Mesenchymal stem cell (in vitro differentiated cells and primary cell): Measurements from ENCODE around the gene GRIN2C.
A peak's percentile ranks its signal among the peaks of the same experiment; 100 is the strongest.

ENCODE experiments used
- DNase-seq: peaks from one replicate; pipeline ENCODE4 v3.0.0-alpha.2; 2013
- H2AFZ ChIP-seq: one replicate; pipeline ENCODE4 v1.6.1; 2013; ENCODE audit warnings: low read depth, mild to moderate bottlenecking, control low read depth, inconsistent platforms, low read length, moderate library complexity
- H2AK5ac ChIP-seq: 2 replicates; pipeline ENCODE4 v1.6.1; 2013; ENCODE audit warnings: low read length, moderate library complexity, mild to moderate bottlenecking, inconsistent platforms; ENCODE audit not compliant: severe bottlenecking
- H2BK120ac ChIP-seq: one replicate; pipeline ENCODE4 v1.6.1; 2013; ENCODE audit warnings: low read depth, mild to moderate bottlenecking, inconsistent platforms, low read length, moderate library complexity
- H2BK12ac ChIP-seq, 2 experiments: one replicate each; pipeline ENCODE4 v1.6.1; 2013; ENCODE audit warnings: inconsistent platforms in 2 of 2, low read length in 2 of 2, mild to moderate bottlenecking in 2 of 2, moderate library complexity in 2 of 2, control low read depth in 1 of 2
- H2BK15ac ChIP-seq: one replicate; pipeline ENCODE4 v1.6.1; 2013; ENCODE audit warnings: mild to moderate bottlenecking, low read depth, inconsistent platforms; ENCODE audit not compliant: poor library complexity, severe bottlenecking
- H2BK5ac ChIP-seq: 2 replicates; pipeline ENCODE4 v1.6.1; 2013; ENCODE audit warnings: low read depth, mild to moderate bottlenecking, low read length, control low read depth, inconsistent platforms; ENCODE audit not compliant: poor library complexity, severe bottlenecking
- H3K14ac ChIP-seq, 2 experiments: one replicate each; pipeline ENCODE4 v1.6.1; 2013; ENCODE audit warnings: inconsistent platforms in 2 of 2, low read length in 2 of 2, control low read depth in 1 of 2, mild to moderate bottlenecking in 1 of 2, moderate library complexity in 1 of 2
- H3K18ac ChIP-seq, 2 experiments: one replicate each; pipeline ENCODE4 v1.6.1; 2013; ENCODE audit warnings: inconsistent platforms in 2 of 2, low read length in 2 of 2, control low read depth in 1 of 2, low read depth in 1 of 2, mild to moderate bottlenecking in 1 of 2
- H3K23ac ChIP-seq, 2 experiments: one replicate each; pipeline ENCODE4 v1.6.1; 2013; ENCODE audit warnings: inconsistent platforms in 2 of 2, low read length in 2 of 2, mild to moderate bottlenecking in 2 of 2, moderate library complexity in 2 of 2, control low read depth in 1 of 2
- H3K27ac ChIP-seq: 2 replicates; pipeline ENCODE4 v1.5.1; 2013; ENCODE audit warnings: mild to moderate bottlenecking, moderate library complexity, low read length, control low read depth, inconsistent platforms; ENCODE audit not compliant: poor library complexity, severe bottlenecking
- H3K27me3 ChIP-seq, 2 experiments: 2 replicates each; pipeline versions ENCODE4 v1.6.1 to v1.7.0; 2013; ENCODE audit warnings: low read length in 2 of 2, mild to moderate bottlenecking in 2 of 2, moderate library complexity in 2 of 2, control low read depth in 1 of 2, inconsistent platforms in 1 of 2; ENCODE audit not compliant: control insufficient read depth in 1 of 2, insufficient read depth in 1 of 2
- H3K36me3 ChIP-seq, 2 experiments: 2 replicates each; pipeline versions ENCODE4 v1.6.1 to v1.7.0; 2013; ENCODE audit warnings: low read length in 2 of 2, control low read depth in 1 of 2, inconsistent platforms in 1 of 2, low read depth in 1 of 2, mild to moderate bottlenecking in 1 of 2; ENCODE audit not compliant: insufficient read depth in 2 of 2, control insufficient read depth in 1 of 2
- H3K4ac ChIP-seq, 2 experiments: one replicate each; pipeline ENCODE4 v1.6.1; 2013; ENCODE audit warnings: inconsistent platforms in 2 of 2, low read length in 2 of 2, mild to moderate bottlenecking in 2 of 2, moderate library complexity in 2 of 2, control low read depth in 1 of 2, low read depth in 1 of 2
- H3K4me1 ChIP-seq: 2 replicates; pipeline ENCODE4 v1.6.1; 2013; ENCODE audit warnings: low read depth, low read length, control low read depth; ENCODE audit not compliant: control insufficient read depth, insufficient read depth
- H3K4me2 ChIP-seq: 2 replicates; pipeline ENCODE4 v1.6.1; 2013; ENCODE audit warnings: low read length, mild to moderate bottlenecking, inconsistent platforms; ENCODE audit not compliant: poor library complexity, severe bottlenecking
- H3K4me3 ChIP-seq, 2 experiments: 2 replicates each; pipeline versions ENCODE4 v1.5.1 to v1.7.0; 2013; ENCODE audit warnings: low read length in 2 of 2, mild to moderate bottlenecking in 2 of 2, control low read depth in 1 of 2, low read depth in 1 of 2; ENCODE audit not compliant: insufficient read depth in 1 of 2
- H3K79me1 ChIP-seq: replicated peaks from 2 replicates; pipeline ENCODE4 v1.6.1; 2013; ENCODE audit warnings: mild to moderate bottlenecking, control low read depth, low read length, inconsistent platforms; ENCODE audit not compliant: poor library complexity, severe bottlenecking
- H3K9ac ChIP-seq: 2 replicates; pipeline ENCODE4 v1.7.0; 2013; ENCODE audit warnings: mild to moderate bottlenecking, low read length, moderate library complexity
- H3K9me3 ChIP-seq: 2 replicates; pipeline ENCODE4 v1.7.0; 2013; ENCODE audit warnings: mild to moderate bottlenecking, low read length; ENCODE audit not compliant: control insufficient read depth
- H4K8ac ChIP-seq: one replicate; pipeline ENCODE4 v1.6.1; 2013; ENCODE audit warnings: inconsistent platforms, mild to moderate bottlenecking, low read length, moderate library complexity
- H4K91ac ChIP-seq: one replicate; pipeline ENCODE4 v1.6.1; 2013; ENCODE audit warnings: mild to moderate bottlenecking, low read length, inconsistent platforms
- WGBS: methylation state at CpG from one replicate; pipeline ENCODE4 v1.1.7; 2013; ENCODE audit warnings: mixed read lengths; 5-methylcytosine and 5-hydroxymethylcytosine counted together

Gene GRIN2C

DNA sequence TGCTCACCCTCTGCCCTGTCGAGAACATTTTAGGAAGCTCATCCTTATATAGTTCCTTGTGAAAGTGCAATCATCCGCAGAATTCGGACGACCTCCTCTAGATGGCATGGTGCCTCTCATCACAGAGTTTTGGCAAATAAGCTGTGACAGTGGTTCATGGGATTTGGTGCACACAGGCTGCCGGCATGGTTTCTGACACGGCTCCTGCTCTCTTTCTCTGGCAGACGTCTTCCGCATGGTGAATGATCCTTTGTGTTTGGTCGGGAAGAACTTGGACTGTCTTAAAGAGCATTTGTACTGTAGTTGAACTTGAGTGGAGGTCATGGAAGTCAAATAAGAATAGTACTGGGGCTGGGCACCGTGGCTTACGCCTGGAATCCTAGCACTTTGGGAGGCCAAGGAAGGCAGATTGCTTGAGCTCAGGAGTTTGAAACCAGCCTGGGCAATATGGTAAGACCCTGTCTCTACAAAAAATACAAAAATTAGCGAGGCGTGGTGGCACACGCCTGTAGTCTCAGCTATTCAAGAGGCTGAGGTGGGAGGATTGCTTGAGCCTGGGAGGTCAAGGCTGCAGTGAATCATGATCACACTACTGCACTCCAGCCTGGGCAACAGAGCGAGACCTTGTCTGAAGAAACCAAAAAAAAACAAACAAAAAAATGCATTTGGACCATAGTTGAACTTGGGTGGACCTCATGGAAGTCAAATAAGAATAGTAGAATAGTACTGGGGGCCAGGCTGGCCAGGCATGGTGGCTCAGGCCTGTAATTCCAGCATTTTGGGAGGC, 48.8 kb downstream of the GRIN2C start:
- H3K36me3 ChIP-seq, result peaks cover 15 to 50% of the 10 kb centered on the region in 2 experiments
- H4K8ac ChIP-seq, result no peak overlapping the region
- no peak overlapping the region for H3K4ac ChIP-seq
- H3K9ac ChIP-seq, result no peak overlapping the region
- H3K9me3 ChIP-seq, result no peaks in the 10 kb centered on the region
- 98% methylated on average over 15 of the region's 15 CpGs for WGBS
- no peak overlapping the region for H3K14ac ChIP-seq
- H2BK15ac ChIP-seq, result no peak overlapping the region
- H2AK5ac ChIP-seq, result no peak overlapping the region
- no peaks in the 10 kb centered on the region for H3K27me3 ChIP-seq
- no peak overlapping the region for H3K18ac ChIP-seq
- no peak overlapping the region for H3K4me2 ChIP-seq
- no peak overlapping the region for H2BK12ac ChIP-seq
- peaks cover 17% of the 10 kb centered on the region for H3K4me1 ChIP-seq
- no peak overlapping the region for H4K91ac ChIP-seq
- H3K23ac ChIP-seq, result no peak overlapping the region
- no peak for DNase-seq
- H2AFZ ChIP-seq, result no peak overlapping the region
- H2BK120ac ChIP-seq, result no peak overlapping the region
- H3K27ac ChIP-seq, result no peak overlapping the region
- no peak overlapping the region for H2BK5ac ChIP-seq
- H3K4me3 ChIP-seq, result no peak overlapping the region
- no peaks in the 10 kb centered on the region for H3K79me1 ChIP-seq

- no peak overlapping the region for H3K9ac ChIP-seq
- no peaks in the 10 kb centered on the region for H3K9me3 ChIP-seq
- H2AK5ac ChIP-seq, result no peak overlapping the region
- no peaks in the 10 kb centered on the region for H3K79me1 ChIP-seq
- no peak overlapping the region for H3K4me3 ChIP-seq
- no peak overlapping the region for H4K8ac ChIP-seq
- no peak overlapping the region for H3K27ac ChIP-seq
- H2BK120ac ChIP-seq, result no peak overlapping the region
- H2BK15ac ChIP-seq, result no peak overlapping the region
- peaks cover 16 to 58% of the 10 kb centered on the region in 2 experiments for H3K36me3 ChIP-seq
- no peak overlapping the region for H2AFZ ChIP-seq
- no peak overlapping the region for H3K18ac ChIP-seq
- 94% methylated on average over 17 of the region's 17 CpGs for WGBS
- no peaks in the 10 kb centered on the region for H3K27me3 ChIP-seq
- no peak overlapping the region for H3K4me2 ChIP-seq
- no peak overlapping the region for H4K91ac ChIP-seq
- DNase-seq, result no peak
- no peak overlapping the region for H3K23ac ChIP-seq
- H3K4me1 ChIP-seq, result peaks cover 19% of the 10 kb centered on the region
- H2BK5ac ChIP-seq, result no peak overlapping the region
- H3K4ac ChIP-seq, result no peak overlapping the region
- H2BK12ac ChIP-seq, result no peak overlapping the region
- H3K14ac ChIP-seq, result no peak overlapping the region
Observed at GRCh38 chr17:74808714-74809430, 50.8 kb downstream of the GRIN2C start.

DNA sequence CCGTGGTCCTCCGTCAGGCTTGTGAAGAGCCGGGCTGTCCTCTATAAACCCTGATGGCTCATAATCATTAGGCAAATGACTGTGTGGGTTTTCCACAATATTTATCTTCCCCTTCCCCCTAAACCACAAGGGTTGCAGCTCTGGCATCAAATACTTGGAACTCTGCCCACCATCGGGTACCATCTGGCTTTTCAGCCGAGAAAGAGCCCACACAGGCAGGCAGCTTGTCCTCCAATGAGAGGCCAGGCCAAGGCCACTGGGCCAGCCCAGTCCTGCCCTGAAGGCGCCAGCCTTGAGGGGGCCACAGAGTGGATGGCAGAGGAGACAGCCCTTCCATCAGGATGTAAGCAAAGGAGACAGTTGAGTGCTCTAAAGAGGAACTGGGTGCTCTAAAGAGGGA, 51.8 kb downstream of the GRIN2C start:
- Histone ChIP-seq H2BK12ac (no peak overlapping the region), H3K9me3 (no peaks in the 10 kb centered on the region), H2AFZ (no peak overlapping the region), H3K27ac (no peak overlapping the region), H4K8ac (no peak overlapping the region), H4K91ac (no peak overlapping the region), H2BK15ac (no peak overlapping the region), H2AK5ac (no peak overlapping the region), H3K23ac (no peak overlapping the region), H3K14ac (no peak overlapping the region), H3K9ac (no peak overlapping the region), H3K18ac (no peak overlapping the region), H2BK5ac (no peak overlapping the region), H3K4me3 (no peak overlapping the region), H3K4ac (no peak overlapping the region), H2BK120ac (no peak overlapping the region), H3K79me1 (peaks cover 3% of the 10 kb centered on the region), H3K36me3 (peaks cover 16 to 60% of the 10 kb centered on the region in 2 experiments), H3K27me3 (no peaks in the 10 kb centered on the region), H3K4me1 (peaks cover 24% of the 10 kb centered on the region), H3K4me2 (no peak overlapping the region)
- DNase-seq, result no peak
- WGBS, result 92% methylated on average over 6 of the region's 6 CpGs

DNA sequence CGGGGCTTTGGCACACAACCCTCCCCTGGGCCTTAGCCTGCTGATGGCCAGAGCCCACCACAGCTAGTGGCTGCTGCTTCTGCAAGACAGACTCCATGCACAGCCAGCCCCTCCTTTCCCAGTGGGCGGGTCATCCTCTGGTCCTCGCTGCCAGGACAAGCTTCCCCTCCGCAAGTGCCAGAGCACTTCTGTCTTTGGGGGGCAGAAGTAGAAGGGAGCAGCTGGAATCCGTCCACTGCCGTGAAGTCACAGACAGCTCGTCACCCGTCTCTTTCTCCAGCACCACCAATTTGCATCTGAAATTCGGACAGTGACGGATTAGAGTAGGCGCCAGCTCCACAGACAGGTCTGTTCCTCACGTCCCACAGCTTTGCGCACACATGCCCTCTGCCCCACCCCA, 52.2 kb downstream of the GRIN2C start:
- Histone ChIP-seq H2BK15ac (no peak overlapping the region), H3K79me1 (peaks cover 3% of the 10 kb centered on the region), H2AFZ (no peak overlapping the region), H3K18ac (no peak overlapping the region), H3K14ac (no peak overlapping the region), H3K4me1 (peaks cover 21% of the 10 kb centered on the region), H4K8ac (no peak overlapping the region), H3K4ac (no peak overlapping the region), H3K23ac (no peak overlapping the region), H3K36me3 (peaks cover 16 to 56% of the 10 kb centered on the region in 2 experiments), H2BK120ac (no peak overlapping the region), H2BK12ac (no peak overlapping the region), H3K27me3 (no peaks in the 10 kb centered on the region), H3K27ac (no peak overlapping the region), H2BK5ac (no peak overlapping the region), H2AK5ac (no peak overlapping the region), H3K9me3 (no peaks in the 10 kb centered on the region), H4K91ac (peak overlapping the region; percentile 31), H3K4me3 (no peak overlapping the region), H3K9ac (no peak overlapping the region), H3K4me2 (no peak overlapping the region)
- WGBS, result 92% methylated on average over 13 of the region's 13 CpGs
- DNase-seq, result no peak
